Stimulated activated CD4-positive, alpha-beta T cell treated with anti-CD3 and anti-CD28 coated beads, Interleukin-2, amount 100 ng/mL, for 24 hours (primary cell): ENCODE measurements around the gene FECH.
A peak's percentile ranks its signal among the peaks of the same experiment; 100 is the strongest.

ENCODE experiments used
- DNase-seq, 2 donors: peaks; one replicate each; pipeline ENCODE4 v3.0.0-alpha.2; 2020

Gene FECH

DNA sequence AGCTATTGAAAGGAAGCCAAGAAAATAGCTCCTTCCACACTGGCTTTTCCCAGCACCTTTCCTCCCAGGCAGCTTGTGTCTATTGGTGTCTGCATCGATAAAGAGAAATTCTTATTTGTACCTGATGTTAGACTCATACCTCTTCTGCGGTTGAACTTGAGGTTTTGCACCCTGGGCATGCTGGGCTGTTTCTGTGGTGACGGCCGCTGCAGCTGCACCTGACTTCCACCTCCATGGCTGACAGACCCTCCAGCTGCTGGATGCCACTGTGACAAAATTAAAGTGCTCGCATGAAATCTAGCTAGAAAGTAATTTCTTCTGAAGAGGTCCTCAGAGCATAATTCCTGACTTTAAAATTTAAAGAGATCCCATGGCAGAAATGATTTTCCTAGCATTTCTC is 6.6 kb downstream of the FECH start:
- DNase-seq = no peak

DNA sequence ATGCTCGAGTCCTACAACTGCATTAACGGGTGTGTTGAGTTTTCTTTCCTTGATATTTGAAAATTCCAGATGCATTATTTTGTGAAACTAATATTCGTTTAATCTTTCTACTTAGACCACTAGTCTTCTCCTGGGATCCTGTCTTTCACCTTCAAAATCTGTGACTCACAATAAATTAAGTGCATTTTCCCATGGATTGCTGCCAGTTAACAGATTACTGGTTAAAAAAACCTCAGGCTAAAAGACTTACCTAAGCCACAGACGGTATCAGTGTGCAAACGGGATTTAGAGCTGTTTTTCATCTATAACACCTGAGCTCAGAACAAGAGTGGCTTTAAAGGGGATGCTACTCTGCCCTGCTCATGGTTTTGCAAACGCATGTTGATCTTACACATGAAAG is 10.2 kb downstream of the FECH start:
- DNase-seq = no peak

DNA sequence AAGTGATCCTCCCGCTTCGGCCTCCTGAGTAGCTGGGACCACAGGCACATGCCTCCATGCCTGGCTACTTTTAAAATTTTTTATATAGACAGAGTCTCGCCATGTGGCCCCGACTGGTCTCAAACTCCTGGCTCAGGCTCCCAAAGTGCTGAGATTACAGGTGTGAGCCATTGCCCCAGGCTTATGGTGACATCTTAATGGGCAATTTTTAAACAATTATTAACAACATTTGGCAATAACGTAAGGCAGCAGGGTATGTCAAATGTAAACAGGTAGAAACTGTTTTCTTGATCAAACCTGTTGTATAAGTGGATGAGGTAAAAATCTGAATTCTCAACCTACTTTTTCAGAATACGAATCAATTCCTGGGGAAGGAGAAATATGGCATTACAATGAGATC is 11.0 kb downstream of the FECH start:
- no peak for DNase-seq

DNA sequence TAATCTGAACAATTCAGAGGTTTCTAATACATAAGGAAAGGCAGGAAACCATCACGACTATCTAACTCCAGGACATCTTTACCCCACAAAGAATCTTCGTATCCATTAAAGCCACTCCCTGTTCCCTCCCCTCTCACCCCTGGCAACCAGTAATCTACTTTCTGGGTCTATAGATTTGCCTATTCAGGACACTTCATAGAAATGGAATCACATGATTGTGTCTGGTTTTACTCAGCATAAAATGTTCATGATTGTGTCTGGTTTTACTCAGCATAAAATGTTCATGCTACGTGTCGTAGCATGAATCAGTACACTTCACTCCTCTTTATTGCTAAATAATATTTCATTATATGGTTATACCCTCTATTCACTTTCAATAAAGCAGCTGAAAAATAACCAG is 11.6 kb downstream of the FECH start:
- no peak for DNase-seq

DNA sequence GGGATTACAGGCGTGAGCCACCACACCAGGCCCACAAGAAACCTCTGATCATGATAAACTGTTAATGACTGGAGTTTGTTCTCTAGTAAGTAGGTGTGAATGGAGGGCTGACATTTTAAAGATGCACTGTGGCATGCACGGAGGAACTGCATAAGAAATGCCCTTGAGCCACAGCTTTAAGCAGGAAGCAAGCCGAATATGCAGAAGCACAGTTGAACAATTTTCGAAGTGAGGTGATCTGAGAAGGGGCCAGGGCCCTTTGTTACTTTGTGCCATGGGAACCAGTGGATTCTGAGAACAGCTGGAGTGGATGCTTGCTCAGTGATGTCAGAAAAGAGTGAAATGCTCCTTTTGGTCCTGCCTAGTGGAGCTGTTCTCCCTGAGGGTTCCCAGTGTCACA is 16.3 kb downstream of the FECH start:
- DNase-seq = no peak

DNA sequence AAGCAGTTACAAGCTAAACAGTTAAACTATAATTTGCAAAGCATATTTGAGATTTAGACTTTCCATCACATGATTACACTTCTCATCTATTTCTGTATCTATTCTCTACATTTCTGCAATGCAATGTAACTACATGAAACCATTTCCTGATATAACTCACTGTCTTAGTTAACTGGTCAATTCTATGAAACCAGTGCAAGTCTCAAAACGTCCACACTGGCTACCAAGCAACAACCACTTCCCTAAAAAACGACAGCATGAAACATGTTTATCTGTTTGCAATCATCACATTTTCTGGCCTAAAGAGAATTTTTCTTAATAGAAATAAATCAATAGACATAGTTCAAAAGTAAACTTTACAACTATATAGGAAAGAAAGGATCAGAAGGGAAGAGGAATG is 17.4 kb downstream of the FECH start:
- no peak for DNase-seq

DNA sequence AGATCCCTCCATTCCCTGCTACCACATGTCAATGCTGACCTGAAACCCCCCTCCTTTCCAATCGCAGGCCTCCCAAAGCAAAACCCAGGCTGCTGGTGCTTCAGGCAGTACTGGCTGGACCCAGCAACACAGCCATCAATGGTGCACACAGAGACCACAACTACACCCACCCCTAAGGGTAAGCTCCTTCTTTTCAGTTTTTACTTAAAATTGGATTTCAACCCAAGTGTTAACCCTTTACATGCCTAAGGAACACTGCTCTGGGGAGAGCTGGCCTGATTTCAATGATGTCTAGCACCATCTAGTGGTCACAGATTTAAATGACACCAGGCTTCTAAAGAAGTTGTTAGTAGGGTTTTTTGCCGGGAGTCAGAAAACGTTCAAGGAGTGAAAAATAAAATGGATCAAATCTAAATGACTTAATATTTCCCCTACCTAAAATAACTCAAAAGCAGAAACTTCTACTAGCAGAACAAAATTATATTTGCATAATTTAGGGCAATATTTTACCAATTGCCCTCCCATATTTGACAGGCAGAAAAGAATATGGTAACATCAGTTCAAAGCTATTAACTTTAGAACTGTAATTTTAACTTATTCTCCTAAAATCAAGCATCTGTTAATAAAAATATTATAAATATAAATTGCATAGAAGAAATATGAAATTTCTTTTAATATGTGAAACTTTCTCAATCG is 24.6 kb downstream of the FECH start:
- DNase-seq = peak in 1 of 2 donors; percentile 17

DNA sequence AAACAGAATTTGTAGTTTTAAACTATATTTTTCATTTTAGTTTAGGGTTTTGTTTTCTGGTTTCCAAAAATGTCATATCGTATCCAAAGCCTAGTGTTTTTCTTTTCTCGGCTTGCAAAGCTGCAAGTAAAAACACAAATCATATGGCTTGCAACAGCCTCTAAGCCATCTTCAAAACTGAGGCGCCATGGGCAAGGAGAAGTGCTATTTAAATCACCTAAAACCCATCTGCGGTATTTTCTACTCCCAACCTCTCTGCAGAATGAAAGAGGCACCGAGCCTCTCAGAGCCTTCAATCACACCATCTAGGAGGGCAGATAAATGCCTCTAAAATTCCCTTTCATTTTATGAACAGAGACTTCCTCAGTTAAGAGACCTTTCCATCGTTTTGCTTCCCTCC is 25.2 kb downstream of the FECH start:
- DNase-seq = no peak

DNA sequence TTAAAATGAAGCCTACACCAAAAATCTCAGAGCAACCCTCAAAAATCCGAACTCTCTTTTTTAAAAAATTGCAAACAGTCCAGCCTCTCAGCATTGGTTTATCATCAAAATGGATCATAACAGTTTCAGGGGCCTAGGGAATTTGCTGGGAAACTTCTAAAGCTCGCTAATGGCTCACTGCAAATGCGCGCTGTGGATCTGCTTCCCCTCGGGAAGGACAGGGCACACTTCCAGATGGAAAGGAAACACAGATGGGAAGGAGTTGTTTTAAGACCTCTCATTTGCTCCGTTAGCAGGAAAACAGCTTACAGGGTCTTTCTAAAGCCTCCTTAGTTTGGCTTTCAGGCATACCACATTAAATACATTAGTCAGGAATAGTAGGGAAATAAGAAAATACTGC is 27.2 kb downstream of the FECH start:
- no peak for DNase-seq

DNA sequence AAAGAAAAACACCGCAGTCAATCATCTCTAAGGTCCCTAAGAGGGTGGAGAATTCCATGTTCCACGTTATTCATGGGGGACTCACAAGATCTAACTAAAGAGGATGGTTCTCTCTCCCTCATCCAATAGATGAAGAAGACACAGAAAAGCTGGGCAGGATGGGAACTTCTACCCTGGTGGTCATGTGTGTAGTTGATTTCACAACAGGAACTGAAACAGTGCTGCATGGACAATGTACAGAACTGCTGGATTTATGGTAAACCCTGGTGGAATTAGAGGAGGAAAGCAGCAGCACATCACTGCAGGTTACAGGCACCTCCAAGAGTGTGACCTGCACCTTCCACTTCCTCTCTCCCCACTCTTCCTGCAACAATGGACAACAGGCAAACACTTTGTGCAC is 31.4 kb downstream of the FECH start:
- DNase-seq = no peak

DNA sequence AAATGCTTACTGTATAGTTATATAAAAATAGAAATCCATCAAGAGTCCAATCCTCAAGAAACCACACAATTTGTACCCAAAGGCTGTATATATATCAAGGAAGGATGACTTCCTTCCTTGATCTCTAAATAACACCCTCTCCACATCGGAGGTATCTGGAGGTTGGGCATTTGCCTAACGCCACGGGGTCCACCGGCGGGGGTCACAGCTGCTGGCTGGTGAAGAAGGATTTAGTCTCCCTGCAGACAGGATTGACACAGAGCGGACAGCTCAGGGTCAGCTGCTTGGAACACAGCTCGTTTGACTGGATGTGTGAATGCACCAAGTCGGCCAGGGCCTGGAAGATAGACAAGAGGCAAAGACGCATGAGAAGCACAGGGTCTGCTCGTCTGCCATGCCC is 36.0 kb downstream of the FECH start:
- DNase-seq = no peak

DNA sequence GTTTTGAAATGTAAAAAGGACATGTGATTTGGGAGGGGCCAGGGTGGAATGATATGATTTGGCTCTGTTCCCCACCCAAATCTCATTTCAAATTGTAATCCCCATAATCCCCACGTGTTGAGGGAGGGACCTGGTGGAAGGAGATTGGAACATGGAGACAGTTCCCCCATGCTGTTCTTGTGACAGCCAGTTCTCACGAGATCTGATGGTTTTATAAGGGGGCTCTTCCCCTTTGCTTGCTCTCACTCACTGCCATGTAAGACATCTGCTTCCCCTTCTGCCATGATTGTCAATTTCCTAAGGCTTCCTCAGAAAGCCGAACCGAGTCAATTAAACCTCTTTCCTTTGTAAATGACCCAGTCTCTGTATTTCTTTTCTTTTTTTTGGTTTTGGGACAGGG is 39.2 kb downstream of the FECH start:
- DNase-seq = no peak

DNA sequence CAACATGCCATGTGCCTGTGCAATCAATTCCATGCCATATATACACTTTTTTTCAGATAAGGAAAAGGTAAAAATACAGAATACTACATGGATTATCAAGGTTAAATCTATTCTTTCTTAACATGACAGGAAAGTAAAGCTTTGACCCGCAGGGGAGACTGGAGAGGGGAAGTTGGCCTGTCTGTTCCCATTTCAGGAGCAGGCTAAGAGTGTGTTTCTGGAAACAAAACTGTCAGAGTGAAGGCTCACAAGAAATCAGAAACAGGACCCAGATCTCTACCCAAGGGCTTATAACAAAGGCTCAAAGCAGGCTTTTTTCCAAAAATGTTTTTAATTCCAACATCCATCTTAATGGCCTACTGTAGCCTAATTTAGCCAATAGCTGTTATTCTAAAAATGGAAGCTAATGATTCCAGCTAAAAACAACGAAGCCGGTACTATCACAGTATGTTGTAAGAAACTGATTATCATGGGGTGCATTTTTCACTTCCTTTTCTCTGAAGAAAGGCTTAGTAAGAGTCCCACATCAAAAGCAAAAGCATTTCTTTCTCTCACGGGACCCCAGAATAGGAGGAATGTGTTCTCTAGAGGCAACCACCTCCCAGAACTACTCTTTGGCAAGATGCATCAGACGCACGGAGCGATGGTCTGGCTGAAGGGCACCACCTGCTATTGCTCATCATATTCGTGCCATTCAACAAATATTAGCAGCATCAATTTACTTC is 41.4 kb downstream of the FECH start:
- DNase-seq = no peak

DNA sequence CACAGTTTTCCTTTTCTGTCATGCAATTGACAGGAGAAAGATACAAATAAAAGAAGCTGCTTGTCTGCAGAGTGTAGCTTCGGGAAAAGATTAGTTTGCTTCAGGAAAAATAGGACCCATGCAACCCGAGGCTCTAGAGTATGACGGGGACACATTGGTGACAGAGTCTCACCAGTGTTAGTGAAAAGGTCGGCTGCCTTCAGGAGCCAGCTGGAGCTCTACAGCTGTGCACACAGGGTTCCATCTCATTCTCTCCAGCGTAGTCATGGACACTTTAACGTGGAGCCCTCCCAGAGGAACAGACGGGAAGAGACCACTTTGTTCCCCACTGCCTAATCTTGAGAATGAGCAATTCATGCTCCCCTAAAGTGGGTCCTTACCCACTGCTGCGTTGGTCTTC is 42.9 kb downstream of the FECH start:
- DNase-seq = no peak

DNA sequence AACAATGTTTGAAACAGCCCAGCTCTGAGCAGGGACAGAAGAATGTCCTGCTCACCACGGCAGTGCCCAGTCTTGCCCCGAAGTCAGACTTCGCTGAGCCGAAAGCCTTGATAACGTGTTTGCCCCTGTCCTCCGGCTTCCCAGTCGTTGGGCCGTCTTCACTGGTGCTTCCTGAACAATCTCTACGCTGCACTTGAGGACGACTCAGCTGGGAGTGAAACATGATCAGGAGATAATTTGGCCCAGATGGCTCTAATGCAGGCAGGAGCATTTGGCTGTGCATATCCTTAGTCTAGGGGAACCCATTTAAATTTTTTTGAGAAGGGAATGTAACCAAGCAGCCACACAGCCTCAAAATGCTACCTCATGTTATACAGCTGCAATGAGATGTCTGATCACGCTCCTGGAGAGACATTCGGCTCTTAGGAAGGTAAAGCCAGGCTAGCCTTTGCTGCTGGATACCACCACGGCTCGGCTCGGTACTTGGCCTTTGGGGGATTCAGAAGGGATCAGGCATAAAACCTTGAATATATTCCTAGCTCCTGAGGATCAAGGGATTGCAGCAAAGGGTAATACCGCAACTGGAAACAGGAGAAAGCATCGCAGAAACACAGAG is 43.6 kb downstream of the FECH start:
- DNase-seq = no peak

DNA sequence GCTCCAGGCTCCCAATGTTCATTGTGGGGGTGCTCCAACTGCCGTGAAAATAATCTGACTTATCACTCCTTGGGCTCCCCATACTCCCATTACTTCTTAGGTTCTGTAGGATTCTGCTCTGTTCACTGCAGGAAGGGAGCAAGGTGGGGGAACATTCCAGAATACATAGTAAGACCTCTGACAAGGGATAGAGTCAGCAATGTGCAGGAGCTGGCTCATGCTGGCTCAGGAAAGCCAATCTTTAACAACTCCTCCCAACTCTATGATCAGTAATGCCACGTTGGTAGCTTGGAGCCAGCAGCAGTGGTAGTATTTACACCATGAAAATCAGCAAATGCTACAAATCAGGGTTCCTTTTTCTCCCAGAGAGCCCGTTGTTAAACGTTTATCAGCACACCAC is 44.4 kb downstream of the FECH start:
- no peak for DNase-seq

DNA sequence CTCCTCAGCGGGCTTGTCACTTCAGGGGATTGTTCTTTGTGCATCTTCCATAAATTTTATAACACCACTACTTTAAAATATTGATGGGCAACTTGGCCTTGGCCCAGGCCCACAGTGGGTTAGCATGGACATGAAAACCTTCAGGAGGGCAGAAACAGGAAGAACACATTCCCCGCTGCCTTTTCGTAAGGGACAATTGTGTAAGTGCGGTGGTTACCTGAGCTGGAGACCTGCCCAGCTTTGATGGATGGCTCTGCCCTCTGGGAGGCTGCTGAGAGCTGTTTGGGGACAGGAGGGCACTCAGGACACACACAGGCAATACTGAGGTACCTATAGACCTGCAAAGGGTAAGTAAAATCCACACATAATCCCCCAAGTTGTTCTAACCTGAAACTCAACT is 46.8 kb downstream of the FECH start:
- no peak for DNase-seq

DNA sequence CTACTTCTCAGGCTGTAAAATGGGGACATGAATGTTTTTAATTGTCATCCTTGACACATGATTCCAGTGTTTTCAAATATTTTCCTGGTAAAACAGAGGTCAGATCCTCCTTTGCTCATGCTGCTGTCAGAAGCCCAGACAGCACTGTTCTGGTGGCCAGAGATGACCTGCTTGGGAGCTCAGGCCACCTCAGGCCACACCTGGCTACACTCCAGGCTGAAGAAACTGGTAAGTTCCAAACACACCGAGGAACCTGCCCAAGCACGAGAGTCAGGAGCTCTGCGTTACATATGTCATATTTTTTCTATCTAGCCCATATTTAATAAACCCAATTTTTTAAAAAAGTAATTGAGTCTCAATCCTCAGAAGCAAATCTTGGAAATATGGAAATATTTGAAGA is 47.9 kb downstream of the FECH start:
- DNase-seq = no peak

DNA sequence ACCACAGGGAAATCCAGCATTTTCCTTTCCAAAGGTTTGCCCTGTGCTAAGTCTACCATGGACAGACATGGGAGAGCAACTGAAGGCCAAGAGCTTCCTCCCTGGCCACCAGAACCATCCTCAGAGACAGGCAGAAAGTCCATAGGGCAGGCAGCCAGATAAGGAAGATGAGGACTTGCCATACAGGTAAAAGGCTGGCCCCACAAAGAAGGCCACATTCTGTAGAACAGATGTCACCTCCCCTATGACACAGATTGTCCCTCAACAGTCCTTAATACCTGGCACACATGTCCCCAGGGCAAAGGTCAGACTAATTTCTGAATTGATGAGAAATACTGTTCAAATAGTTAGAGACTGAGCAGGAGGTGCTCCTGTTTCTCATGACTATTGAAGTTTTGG is 52.0 kb downstream of the FECH start:
- no peak for DNase-seq

DNA sequence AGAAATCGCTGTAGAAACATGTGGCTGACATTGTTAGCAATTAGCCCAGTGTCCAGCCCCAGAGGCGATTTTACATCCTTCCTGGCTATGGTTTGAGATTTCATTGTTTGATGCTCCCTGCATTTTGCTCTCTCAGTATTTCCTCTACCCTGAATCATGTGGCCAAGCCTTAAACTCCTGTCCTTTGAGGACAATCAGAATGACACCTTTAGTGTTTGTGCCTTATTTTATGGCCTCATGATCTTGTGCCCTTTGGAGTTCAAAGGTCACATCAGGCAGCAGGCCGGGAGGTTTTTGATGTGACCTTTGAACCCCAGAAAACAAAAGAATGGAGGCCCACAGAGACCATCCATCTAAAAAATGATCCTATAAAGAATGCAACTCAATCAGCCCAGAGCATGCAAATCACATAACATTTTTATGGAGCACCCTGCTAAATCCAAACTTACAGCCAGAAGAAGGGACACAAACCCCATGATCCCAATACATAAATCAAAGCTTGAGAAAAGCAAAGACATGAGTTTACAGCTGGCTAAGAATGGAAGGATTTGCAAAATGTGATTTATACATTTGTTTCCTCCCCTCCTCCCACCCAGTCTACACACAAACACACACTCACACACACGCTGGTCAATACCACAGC is 52.5 kb downstream of the FECH start:
- DNase-seq = no peak

DNA sequence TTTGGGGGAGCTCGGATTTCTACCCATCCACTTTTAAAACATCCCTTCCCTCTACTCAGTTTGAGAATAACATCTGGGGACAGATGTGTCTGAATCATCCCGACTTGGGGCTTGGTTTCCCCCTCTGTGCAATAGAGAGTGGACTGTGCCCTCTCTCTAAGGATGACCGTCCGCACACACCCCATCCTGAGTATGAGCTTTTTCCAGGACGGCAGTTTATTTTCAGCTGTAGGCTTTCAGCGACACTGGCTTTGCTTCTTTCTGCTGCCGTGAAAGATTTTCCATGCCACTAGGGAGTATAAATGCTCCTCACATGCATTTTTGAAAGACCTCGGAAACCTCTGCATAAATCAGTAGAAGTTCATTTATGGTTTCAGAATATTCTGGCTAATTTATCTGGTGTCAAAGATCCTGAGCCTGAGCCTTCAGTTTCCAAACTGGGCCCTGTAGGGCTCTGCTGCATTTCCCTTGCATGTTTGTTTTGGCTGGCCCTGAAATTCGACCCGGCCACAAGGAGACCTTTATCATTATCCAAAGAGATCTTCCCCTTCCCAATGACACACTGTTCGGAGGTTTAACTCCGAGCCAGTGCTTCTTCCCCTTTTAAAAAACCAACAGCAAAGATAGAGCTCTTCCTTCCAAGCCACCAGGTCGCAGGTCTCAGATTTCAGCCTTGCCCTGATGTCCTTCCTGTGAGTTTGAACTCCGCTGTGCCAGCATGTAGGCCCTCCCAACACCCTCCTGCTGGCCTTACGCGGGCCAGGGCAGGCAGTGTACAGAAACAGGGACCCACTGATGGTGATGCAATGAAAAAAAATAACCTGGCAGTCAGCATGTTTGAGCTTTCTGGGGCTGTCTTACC is 53.3 kb downstream of the FECH start:
- DNase-seq = no peak

DNA sequence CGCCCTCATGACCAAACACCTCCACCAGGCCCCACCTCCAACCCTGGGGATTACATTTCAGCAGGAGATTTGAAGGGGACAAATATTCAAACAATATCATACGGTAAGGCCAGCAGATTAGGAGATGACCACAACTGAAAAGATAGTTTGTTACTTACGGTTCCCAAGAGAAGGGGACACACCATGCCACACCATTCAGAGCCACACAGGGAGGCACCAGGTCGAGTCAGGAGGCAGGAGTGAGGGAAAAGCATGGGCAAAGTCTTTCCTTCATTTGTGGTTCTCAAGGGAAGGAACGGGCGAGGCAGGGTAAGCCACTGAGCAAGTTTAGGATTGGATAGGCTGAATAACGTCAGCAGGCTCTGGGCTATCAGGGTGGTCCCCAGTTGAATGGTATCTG is 57.4 kb downstream of the FECH start:
- DNase-seq = no peak
